D721Med (cell line): ENCODE measurements around the gene GPANK1.

Experiments used
- DNase-seq: peaks from one replicate; pipeline ENCODE4 v3.0.0; 2011; ENCODE audit warnings: low spot score; ENCODE audit not compliant: insufficient read length
- FAIRE-seq: peaks from 2 replicates; lab custom pipeline; 2011; peaks lifted over from hg19 to GRCh38; lab: Jason Lieb, UNC
- CTCF ChIP-seq: IDR thresholded peaks from 2 replicates; pipeline ENCODE4 v1.5.1; 2012; ENCODE audit warnings: mild to moderate bottlenecking, control low read depth; ENCODE audit not compliant: insufficient read depth; ENCODE audit errors: missing control alignments

The GPANK1 gene

GRCh38 chr6:31701666-31702404, 37.0 kb upstream of the GPANK1 start:
- no peak for FAIRE-seq
- no peak for DNase-seq
- TF ChIP-seq CTCF, result no peak

- FAIRE-seq, result no peak
- TF ChIP-seq CTCF, result no peak
- no peak for DNase-seq
These were observed 36.1 kb upstream of the GPANK1 start for GRCh38 chr6:31700740-31701401.

- no peak for FAIRE-seq
- no peak for DNase-seq
- no peak for TF ChIP-seq CTCF
These were observed 32.8 kb upstream of the GPANK1 start for GRCh38 chr6:31697555-31697954.

- no peak for FAIRE-seq
- no peak for TF ChIP-seq CTCF
These were observed 28.7 kb upstream of the GPANK1 start for GRCh38 chr6:31693535-31693934.

GRCh38 chr6:31692886-31693285, 28.1 kb upstream of the GPANK1 start:
- no peak for TF ChIP-seq CTCF
- DNase-seq, result no peak
- no peak for FAIRE-seq

More at GRCh38 chr6:31693535-31693934, 28.7 kb upstream of the GPANK1 start:
- DNase-seq, result no peak

GRCh38 chr6:31692353-31692752, 27.6 kb upstream of the GPANK1 start:
- DNase-seq (no peak), FAIRE-seq (no peak)
- TF ChIP-seq CTCF, result no peak
